DMS 273 (cell line): Measurements from ENCODE around the gene MYO15B.

Experiments used
- DNase-seq: peaks from one replicate; lab custom pipeline; 2025; ENCODE audit not compliant: unreplicated experiment; lab: John Stamatoyannopoulos, UW

The MYO15B gene

DNA sequence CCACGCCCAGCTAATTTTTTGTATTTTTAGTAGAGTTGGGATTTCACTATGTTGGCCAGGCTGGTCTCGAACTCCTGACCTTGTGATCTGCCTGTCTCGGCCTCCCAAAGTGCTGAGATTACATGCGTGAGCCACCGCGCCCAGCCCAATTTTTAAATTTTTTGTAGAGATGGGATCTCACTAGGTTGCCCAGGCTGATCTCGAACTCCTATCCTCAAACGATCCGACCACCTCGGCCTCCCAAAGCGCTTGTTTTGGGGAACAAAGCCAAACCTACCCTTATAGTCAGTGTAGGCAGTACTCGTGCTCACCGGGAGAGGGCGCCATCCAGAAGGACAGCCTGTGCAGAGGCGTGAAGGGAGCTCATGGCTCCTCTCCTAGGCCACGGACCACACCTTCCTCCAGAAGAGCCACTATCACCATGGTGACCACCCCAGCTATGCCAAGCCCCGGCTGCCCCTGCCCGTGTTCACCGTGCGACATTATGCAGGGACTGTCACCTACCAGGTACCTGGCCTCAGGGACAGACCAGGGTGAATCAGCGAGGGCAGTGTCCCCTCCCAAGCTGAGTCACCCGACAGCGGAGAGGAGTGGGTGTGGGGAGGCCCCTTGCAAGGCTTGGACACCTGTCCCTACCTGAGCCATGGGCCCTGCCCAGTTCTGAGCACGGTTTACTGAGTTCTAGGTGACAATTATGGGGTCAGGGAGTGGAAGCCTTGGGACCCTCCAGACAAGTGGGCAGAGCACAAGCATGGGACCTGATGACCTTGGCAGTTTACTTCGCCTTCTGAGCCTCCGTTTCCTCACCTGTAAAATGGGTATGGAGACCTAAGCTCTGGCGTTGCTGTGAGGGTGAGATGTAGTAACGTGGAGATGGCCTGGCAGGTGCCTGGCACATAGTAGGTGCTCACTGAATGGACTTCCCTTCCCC lies 13.7 kb downstream of the MYO15B start:
- peak; percentile 88 for DNase-seq

DNA sequence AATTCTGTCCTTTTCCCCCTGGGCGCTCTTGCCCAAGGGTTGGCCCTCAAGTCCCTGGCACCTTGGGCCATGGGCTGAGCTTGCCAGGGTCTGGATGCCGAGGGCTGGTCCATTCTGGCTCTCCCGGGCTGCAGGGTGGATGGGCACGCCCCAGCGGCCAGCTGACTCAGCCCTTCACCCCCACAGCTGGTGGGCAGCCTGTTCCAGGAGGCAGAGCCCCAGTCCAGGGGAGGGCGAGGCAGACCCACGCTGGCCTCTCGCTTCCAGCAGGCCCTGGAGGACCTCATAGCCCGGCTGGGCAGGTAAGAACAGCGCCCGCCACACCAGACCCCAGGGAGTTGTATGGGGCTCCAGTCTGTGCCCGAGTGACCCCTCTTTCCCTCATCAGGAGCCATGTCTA lies 15.0 kb downstream of the MYO15B start:
- DNase-seq = no peak

DNA sequence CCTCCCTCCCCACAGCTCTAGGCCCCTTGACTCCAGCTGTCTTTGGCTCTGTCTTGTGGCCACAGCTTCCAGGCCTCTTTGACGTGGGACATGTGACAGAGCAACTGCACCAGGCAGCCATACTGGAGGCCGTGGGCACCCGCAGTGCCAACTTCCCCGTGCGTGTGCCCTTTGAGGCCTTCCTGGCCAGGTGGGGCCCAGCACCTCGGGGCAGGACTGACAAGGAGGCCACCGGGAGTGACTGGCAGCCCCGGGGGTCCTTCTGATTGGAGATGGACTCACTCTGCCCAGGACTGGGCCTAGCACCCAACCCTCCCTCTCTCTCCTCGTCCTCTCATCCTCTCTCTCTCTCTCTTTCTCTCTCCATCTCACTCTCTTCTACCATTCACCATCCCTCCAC lies 15.5 kb downstream of the MYO15B start:
- DNase-seq = no peak

DNA sequence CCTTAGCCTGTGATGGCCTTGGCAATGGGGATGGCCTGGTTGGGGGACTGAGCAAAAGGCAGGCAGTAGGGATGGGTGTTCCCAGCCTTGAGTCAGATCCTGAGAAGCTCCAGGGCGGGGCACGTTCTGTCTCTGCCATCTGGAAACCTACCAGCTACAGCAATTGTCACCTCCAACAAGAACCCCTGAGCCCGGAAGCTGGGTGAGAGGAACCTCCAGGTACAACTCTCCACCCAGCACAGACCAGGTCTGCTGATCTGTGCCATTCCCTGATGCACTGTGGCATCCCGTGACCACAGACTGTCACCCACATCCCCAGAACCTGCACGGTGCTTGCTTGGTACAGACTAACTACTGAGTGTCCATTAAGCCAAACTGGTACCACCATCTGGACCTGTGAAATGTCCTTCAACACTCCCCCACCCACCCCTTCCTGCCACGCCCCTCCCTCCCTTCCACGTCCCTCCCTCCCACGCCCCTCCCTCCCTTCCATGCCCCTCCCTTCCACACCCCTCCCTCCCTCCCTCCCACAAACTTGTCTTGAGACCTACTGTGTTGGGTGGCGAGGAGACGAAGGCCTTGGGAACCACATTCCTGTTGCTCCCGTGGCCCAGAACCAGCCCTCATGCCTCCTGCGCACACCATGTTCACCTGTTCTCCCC lies 16.6 kb downstream of the MYO15B start:
- no peak for DNase-seq

DNA sequence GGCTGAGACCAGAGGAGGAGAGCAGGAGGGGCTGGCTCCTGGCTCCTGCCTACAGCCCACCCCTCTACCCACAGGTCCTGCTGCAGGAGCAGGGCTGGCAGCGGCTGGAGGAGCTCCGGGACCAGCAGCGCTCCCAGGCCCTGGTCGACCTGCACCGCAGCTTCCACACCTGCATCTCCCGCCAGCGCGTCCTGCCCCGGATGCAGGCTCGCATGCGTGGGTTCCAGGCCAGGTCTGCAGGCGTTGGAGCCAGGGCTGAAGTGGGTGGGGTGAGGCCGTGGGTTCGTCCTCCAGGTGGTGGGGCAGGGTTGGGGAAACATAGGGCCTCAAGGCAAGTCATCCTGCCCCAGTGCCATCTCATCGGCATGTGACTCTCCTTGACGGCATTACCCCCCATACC lies 18.2 kb downstream of the MYO15B start:
- DNase-seq = no peak

DNA sequence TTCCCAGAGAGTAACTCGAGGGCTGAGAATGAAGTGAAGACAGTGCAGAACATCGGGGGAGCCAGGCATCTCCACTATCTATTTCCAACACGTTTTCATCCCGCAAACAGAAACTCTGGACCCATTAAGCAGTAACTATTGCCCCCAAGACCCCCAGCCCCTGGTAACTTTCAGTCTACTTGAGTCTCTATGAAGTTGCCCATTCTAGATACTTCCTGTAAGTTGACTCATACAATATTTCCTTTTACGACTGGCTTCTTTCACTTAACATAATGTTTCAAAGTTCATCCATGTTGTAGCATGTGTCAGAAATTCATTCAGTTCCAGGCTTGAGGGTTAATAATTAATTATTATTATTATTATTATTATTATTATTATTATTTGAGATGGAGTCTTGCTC lies 19.5 kb downstream of the MYO15B start:
- no peak for DNase-seq

DNA sequence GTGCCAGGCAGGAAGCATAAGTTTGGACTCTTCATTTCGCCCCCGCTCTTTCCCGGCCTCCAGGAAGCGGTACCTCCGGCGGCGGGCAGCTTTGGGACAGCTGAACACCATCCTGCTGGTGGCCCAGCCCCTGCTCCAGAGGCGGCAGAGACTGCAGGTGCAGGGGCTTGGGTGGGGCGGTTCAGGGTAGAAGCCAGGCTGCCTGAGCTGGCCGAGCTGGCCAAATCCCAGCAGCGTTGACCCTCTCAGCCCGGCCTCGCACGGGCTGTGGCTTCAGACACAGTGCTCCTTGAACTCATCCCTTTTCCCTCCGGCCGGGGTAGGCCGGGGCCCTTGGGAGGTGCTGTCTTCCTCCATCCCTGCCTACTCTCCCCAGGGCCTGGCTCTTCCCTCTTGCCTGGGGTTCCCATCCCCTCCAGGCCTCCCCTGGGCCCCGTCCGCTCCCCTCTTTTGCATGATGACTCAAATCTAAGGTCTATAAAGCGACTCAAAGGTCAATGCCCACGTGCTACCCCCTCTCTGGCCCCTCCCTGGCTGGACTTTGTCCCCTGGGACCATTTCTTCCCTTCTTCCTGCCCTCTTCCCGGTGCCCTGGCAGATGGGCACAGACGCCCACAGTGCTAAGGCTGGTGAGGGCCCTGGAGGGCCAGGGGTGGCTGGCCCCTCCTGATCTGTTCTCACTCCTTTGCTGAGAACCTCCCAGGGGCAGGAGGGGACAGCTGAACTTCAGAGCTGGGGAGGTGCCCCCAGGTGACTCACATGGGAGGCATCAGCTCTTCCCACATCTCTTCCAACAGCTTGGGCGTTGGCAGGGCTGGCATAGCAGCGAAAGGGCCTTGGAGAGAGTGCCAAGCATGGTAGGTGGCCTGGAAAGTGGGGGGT lies 22.7 kb downstream of the MYO15B start:
- DNase-seq = no peak

DNA sequence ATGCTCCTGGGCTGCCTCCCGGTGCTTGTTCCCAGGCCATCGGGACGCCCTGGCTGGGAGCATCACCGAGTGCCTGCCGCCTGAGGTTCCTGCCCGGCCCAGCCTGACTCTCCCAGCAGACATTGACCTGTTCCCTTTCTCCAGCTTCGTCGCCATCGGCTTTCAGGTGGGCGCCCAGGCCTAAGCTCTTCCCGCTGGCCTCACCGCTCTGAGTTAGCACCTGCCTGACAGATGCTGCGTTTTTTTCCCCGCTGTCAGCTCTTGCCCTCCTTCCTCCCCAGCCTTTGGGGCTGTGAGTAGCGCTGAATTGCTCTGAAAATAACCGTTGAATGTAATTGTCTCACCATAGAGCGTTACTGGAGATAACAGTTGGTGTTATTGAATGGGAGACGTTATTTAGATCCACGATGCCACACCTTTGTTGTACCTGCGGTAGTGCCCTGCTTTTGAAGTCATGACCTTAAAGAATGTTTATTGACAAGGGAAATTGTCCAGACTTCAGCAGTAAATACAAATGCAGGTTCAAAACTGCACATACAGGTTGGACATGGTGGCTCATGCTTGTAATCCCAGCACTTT lies 24.3 kb downstream of the MYO15B start:
- DNase-seq = no peak

DNA sequence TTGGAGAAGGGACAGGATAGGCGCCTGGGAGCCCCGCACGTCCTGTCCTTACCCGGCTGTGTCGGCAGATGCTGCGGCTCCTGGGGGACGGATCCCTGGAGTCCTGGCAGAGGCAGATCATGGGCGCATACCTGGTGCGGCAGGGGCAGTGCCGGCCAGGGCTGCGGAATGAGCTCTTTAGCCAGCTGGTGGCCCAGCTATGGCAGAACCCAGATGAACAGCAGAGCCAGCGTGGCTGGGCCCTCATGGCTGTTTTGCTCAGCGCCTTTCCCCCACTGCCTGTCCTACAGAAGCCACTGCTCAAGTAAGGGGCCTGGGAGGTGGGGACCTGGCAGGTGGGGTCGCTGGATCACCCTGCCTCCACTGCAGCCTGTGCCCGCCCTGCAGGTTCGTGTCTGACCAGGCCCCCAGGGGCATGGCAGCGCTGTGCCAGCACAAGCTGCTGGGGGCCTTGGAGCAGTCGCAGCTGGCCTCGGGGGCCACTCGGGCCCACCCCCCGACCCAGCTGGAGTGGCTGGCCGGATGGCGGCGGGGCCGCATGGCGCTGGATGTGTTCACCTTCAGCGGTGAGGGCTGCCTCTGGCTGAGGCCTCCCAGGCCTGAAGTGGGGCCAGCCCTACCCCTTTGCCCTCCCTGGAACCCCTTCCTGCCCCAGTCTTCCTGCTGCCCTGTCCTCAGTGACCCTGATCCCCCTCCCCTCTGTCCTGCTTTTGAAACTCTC lies 25.5 kb downstream of the MYO15B start:
- no peak for DNase-seq

DNA sequence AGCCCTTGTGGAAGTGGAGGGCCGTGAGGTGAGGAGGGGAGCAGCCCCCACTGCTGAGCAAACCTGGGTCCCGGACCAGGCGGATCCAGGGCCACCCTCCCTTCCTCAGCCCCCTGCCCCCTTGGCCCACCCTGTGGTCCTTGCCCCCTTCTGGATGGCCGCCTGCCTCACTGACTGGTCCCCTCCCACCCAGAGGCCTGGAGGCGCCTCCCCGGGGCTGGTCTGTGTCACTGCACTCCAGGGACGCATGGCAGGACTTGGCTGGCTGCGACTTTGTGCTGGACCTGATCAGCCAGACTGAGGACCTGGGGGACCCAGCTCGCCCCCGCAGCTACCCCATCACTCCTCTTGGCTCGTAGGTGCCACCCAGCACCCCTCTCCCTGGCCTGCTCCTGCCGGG lies 26.4 kb downstream of the MYO15B start:
- peak; percentile 51 for DNase-seq

DNA sequence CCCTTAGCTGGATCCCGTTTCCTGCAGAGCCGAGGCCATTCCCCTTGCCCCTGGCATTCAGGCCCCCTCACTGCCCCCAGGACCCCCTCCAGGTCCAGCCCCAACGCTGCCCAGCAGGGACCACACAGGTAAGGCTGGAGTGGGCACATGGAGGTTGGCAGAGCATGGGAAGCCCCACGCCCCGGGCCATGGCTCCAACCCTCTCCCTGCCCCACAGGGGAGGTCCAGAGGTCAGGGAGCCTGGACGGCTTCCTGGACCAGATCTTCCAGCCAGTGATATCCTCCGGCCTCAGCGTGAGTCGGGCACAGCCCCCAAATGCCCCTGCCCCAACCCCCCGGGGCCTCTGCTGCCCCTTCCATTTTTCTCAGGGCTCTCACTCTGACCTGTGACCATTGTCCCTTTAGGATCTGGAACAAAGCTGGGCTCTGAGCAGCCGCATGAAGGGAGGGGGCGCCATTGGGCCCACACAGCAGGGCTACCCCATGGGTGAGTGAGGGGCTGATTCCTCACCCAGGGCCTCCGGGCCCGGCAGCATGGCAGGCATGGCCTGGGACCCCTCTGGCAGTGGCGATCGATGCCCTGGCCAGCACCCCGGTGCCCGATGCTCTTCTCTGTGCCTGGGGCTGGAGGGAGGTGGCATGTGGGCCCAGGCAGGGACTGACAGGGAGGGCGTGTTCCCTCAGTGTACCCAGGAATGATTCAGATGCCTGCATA lies 27.1 kb downstream of the MYO15B start:
- DNase-seq = no peak

DNA sequence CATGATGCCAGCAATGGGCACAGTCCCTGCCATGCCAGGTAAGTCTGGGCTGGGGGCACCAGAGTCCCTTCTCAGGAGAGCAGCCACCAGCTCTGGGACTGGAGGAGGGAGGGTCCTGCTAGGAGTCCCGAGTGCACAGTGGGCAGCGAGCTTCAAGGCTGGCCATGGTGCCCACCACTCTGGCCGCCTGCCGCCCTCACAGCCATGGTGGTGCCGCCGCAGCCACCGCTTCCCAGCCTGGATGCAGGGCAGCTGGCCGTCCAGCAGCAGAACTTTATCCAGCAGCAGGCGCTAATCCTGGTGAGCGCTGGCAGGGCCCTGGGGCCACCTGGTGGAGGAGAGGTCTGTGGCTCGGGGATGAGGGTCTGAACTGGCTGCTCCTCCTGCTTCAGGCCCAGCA lies 27.7 kb downstream of the MYO15B start:
- DNase-seq = peak; percentile 30

DNA sequence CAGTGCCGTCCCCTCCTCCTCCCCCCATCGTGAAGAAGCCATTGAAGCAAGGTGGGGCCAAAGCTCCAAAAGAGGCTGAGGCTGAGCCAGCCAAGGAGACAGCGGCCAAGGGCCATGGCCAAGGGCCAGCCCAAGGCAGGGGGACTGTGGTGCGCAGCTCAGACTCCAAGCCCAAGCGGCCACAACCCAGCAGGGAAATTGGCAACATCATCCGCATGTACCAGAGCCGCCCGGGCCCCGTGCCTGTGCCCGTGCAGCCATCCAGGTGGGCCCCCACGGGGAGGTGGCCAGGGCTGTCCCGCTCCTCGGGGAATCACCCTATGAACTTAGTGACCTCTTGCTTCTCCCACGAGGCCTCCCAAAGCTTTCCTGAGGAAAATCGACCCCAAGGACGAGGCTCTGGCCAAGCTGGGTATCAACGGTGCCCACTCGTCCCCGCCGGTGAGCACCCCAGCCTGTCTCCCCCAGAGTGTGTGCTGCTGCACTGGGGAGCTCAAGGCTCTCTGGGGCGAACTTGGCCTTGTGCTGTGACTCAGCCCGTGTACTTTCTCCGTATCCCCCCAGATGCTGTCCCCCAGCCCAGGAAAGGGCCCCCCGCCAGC lies 29.0 kb downstream of the MYO15B start:
- no peak for DNase-seq

DNA sequence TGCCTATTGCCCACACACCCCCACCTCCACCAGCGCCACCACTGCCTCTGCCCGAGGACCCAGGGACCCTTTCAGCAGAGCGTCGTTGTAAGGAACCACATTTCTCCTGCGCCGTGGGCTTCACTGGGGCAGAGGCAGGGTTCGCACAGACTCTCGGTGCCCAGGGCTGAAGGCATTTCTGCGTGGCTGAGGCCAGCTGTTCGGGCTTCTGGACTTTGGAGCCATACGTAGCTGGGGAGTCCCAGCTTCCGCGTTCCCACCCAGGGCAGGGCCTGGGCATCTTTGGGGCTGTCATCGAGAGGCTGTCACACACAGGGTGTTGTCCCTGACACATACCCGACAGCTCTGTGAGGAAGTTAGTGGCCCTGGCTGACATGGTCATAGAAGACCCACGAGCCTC lies 29.6 kb downstream of the MYO15B start:
- DNase-seq = no peak

DNA sequence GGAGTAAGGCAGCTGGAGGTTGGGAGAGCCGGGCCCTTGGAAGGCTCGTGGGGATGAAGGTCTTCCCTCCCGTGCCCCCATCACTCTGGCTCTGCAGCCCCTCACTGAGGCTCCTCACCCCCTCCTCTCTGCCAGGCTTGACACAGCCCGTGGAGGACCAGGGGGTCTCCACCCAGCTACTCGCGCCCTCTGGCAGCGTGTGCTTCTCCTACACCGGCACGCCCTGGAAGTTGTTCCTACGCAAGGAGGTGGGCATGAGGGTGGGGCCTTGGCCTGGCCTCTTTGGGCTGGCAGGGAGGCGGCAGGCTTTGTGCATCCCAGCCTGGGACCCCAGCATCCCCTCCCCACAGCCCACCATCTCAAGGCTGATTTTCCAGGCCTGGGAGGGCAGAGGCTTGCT lies 30.1 kb downstream of the MYO15B start:
- no peak for DNase-seq

DNA sequence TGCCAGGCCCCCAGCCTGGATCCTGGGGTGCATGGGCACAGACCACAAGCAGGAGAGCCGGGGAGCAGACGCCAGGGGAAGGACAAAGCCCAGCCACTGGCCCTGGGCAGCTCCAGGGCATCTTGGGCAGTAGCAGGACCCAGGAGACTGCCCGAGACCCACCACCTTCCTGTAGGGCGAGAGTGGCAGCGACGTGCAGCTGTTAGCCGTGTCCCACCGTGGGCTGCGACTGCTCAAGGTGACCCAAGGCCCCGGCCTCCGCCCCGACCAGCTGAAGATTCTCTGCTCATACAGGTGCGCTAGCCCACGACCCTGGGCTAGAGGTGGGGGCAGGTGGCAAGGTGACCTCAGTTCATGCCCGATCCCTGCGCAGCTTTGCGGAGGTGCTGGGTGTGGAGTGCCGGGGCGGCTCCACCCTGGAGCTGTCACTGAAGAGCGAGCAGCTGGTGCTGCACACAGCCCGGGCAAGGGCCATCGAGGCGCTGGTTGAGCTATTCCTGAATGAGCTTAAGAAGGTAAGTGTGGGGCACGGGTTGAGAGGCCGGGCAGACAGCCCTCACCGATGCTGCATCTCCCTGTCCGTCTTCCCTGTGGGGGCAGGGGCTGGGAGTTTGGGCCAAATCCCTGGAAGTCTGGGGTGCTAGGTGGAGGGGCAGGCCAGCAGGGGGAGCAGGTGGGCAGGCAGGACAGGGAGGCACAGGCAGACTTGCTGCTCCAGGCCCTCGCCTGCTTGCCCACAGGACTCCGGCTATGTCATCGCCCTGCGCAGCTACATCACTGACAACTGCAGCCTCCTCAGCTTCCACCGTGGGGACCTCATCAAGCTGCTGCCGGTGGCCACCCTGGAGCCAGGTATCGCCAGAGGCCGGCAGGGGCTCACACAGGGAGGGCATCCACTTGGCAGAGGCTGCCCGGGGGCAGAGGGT lies 32.2 kb downstream of the MYO15B start:
- DNase-seq = peak; percentile 77

DNA sequence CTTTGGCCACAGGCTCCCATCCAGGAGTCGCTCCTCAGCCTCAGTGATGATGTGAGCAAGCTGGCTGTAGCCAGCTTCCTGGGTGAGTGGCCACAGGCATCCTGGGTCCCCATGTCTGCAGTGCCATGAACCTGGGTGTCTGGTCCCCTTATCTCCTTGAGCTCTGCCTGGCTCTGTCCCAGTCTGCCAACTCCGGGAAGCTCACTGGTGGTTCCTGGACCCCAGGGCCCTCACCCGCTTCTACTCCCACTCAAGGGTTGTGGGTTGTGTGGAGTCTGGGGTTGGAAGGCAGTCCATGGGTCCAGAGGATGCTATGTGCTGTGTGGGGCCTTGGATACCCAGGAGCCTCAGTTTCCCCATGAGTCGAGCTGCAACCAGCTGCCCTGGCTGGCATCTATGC lies 33.9 kb downstream of the MYO15B start:
- no peak for DNase-seq

DNA sequence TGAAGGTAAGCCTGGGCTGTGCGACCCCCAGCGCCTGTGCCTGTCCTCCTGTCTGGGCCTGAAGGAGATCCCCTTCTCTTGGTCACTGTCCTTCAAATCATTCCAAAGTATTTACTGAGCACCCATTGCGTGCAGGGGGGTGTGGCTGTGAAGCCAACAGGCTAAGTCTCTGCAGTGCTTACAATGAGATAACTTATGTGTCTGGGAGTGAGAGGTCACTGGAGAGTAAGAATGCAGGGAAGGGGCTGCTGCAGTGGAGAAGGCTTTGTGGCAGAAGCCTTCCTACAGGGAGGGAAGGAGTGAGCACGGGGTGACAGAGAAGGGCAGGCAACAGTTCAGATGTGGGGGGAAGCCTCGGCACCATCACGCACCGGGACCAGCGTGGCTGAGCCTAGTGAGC lies 34.5 kb downstream of the MYO15B start:
- DNase-seq = no peak
